PC-9 (cell line): ENCODE measurements around the gene LCAT.

Experiments
- EZH2 ChIP-seq: fragments of 200-600 bp; sonication (generic); IDR thresholded peaks from 2 replicates; pipeline ENCODE4 v1.8.0; 2017; ENCODE audit warnings: antibody characterized with exemption, low read depth
- TF ChIP-seq, protein P1 (sequence below): fragments of 200-600 bp; sonication (generic); conservative IDR thresholded peaks from 2 replicates; pipeline ENCODE4 v1.6.1; 2017; ENCODE audit warnings: mixed run types, antibody characterized with exemption, mild to moderate bottlenecking, moderate library complexity

DNA sequence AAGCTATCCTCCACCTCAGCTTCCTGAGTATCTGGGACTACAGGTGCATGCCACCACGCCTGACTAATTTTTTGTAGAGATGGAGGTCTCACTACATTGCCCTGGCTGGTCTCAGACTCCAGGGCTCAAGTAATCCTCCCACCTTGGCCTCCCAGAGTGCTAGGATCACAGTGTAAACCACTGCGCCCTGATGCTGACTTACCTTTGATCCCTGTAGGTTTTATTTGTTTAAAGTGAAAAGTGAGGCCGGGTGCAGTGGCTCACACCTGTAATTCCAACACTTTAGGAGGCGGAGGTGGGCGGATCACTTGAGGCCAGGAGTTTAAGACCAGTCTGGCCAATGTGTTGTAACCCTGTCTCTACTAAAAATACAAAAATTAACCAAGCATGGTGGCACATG is 42.2 kb downstream of the LCAT start:
- TF ChIP-seq, protein P1, sequence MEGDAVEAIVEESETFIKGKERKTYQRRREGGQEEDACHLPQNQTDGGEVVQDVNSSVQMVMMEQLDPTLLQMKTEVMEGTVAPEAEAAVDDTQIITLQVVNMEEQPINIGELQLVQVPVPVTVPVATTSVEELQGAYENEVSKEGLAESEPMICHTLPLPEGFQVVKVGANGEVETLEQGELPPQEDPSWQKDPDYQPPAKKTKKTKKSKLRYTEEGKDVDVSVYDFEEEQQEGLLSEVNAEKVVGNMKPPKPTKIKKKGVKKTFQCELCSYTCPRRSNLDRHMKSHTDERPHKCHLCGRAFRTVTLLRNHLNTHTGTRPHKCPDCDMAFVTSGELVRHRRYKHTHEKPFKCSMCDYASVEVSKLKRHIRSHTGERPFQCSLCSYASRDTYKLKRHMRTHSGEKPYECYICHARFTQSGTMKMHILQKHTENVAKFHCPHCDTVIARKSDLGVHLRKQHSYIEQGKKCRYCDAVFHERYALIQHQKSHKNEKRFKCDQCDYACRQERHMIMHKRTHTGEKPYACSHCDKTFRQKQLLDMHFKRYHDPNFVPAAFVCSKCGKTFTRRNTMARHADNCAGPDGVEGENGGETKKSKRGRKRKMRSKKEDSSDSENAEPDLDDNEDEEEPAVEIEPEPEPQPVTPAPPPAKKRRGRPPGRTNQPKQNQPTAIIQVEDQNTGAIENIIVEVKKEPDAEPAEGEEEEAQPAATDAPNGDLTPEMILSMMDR = no peak
- TF ChIP-seq EZH2 = no peak
